HuH-7.5 (cell line): Measurements from ENCODE around the gene RALGPS1.

Source experiments
- DNase-seq: peaks from one replicate; pipeline ENCODE4 v3.0.0; 2011; ENCODE audit warnings: low spot score

RALGPS1 gene

DNA sequence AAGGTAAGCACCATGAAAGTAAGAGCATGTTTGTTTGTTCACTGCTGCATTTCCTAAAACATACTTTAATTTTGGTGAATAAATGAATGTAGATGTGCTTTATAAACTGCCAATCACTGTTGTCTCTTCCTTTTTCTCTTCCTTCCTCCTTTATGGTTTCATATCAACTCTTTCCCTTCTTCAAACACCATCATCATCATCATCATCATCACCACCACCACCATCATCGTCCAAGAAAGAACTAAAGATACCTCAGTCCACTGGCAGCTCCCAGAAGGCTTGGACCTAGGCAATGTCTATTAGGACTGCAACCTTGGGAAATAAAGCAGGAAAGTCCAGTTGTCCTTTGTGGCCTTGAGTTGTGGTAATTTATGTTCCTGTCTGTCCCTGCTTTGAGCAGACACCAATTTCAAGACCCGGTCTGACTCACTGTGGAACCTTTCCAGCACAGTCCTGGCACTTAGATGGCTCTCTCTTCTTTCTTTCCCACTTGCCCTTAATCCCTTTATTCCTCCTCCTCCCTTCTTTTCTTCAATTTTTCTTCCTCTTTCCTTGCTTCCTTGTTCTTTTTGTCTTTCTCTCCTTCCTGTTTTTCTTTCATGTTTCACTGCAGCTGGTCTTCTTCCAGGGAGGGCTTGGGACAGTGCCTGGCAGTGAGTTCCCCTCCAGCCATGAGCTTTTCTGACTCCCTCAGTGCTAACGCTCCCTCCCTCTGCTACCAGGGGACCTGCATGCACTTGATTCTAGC is 108.5 kb downstream of the RALGPS1 start:
- no peak for DNase-seq

DNA sequence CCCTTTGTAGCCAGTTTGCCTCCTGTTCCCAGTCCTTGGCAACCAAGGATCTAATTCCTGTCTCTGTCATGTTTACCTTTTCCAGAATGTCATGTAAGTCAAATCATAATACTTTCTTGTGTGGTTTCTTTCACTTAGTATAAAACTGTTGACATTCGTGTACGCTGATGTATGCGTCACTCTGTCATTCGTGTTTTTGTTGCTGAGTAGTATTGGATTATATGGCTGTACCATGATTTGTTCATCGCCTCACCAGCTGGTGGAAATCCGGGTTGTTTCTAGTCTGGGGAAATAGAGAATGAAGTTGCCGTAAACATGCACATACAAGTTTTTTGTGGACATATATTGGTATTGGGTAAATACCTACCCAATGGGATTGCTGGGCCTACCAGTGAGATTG is 110.5 kb downstream of the RALGPS1 start:
- DNase-seq, result no peak

DNA sequence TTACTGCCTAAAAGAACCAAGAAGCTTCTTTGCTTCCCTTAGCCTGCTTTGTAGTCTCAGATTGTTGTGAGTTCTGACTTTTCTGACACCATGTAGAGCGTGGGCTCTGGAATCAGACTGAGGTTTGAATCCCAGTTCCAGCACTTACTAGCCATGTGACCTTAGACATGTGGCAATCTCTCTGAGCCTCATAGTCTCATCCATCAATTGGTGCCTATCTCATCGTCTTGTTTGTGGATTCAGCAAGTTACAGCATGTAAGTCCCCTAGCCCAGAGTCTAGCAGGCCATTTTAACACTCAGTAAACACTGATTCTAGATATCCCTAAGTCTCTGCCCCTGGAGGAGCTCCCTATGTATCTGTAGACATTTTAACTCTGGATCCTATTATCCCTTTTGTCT is 113.1 kb downstream of the RALGPS1 start:
- no peak for DNase-seq

DNA sequence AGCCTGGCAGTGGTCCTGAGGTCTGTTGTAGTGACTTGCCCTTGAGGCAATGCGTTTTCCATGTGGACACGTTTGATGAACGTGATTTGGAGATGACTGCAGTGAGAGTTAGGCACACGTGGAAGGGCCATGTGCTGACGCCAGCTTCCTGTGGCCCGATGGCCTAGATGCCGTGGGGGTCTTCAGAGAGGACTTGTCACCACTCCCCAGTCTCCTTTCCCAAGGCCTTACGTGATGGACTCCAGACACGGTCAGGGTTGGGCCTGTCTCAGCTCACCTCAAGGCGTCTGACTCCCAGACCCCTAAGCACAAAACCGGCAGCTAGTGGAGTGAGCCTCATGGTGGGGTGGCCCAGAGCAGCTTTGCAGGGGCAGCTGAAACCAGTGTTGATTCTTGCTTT is 115.0 kb downstream of the RALGPS1 start:
- DNase-seq, result no peak

DNA sequence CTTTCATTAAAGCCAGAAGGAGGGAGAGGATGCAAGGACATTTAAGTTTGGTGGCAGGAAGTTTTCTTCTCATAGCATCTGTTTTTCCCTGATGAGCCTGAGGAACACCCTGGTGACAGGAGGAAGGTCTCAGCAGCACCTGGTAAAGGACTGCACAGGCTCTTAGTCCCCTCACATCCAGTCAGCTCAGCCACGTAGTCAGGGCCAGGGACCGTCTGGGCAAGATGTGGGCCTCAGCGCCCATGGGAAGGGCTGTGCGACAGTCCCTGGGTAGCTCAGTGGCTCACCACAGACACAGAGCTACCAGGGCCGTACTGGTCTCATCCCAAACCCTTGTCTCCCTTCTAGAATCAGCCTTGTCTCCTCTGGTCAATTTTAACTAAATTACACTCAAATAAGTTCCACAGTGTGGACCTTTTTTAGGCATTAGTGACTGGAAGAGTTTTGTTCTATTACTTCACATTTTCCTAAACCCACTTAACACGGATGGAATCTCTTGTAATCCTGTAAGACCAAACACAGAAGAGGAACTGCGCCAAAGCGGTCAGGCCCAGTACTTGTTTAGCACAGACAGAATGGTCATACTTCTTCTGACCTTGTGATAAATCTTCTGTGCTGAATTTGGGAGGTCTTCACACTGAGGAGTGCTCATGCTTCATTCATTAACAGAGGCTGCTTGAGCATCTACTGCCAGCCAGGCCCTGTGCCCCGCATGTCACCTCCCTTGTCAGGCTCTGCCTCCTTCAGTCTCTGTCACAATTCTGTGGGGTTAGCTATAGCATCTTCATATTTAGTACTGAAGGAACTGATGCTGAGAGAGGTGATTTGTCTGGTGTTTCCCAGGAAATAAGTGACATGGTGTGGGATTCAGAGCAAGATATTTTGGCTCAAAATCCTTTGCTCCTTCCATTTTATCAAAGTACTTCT is 116.5 kb downstream of the RALGPS1 start:
- DNase-seq, result no peak

DNA sequence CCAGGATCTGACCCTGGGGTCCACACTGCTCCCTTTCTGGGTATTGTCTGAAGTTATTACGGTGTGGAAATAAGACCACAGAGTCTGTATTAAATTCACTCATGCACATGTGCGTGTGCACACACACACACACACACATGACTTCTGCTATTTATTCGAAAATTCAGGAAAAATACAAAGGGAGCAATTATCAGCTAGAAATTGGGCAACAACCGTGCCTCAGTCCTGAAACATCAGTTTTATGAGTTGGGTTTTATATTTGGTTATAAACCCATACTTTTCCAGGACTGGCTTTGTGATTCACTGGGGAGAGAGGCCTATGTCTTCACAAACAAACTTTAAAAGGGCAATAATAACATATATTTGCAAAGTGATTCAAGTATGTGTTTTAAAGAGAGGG is 117.7 kb downstream of the RALGPS1 start:
- DNase-seq, result no peak

DNA sequence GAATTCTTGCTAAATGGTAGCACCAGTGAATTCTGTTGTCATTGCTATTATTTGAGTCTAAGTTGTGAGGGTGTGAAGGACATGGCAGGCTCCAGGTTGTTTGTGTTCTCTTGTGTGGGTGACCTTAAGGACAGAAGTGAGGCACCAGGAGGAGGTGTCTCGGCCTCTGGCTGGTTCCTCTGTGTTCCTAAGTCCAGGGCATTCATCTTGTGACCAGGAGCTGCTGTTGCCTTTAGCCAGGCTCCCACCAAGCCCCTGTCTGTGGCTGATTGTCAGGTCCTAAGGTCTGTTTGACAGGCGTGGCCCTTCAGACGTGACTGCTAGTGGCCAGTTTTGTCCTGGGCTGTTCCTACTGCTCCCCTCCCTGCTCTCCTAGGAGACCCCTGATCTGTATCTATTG is 118.5 kb downstream of the RALGPS1 start:
- no peak for DNase-seq

DNA sequence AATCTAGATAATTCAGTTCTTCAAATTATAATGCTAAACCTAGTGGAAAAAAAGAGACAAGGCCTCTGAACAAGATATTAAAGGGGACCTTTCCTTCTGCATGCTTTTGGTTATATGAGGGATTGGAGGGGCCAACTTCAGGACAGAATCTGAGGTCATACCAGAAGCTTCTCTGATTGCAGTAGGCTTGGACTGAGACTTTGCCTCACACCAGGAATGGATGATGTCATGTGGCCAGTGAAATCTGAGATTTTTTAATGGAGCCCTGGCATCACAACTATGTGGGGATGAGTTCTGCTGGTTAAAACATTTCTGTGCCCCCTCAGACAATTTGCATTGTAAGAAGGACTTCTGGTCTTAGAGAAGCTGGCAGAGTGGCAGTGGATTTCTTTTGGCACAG is 119.2 kb downstream of the RALGPS1 start:
- DNase-seq, result no peak

DNA sequence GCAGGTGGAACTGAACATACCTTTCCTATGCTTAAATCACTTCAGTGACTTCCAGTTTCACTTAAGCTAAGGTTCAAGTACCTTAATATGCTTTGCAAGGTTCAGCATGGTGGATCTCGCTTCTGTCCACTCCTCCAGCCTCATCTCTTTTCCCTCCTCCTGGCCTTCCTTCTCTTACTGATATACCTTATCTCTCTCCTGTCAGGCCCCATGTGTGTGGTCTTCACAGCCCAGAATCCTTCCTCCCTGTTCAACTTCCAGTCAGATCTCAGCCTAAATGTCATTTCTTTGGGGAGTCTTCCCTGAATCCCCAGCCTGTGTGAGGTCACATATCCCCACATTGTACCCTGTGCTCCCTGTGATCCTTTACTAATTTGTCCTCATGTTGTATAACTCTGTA is 120.1 kb downstream of the RALGPS1 start:
- DNase-seq, result no peak

DNA sequence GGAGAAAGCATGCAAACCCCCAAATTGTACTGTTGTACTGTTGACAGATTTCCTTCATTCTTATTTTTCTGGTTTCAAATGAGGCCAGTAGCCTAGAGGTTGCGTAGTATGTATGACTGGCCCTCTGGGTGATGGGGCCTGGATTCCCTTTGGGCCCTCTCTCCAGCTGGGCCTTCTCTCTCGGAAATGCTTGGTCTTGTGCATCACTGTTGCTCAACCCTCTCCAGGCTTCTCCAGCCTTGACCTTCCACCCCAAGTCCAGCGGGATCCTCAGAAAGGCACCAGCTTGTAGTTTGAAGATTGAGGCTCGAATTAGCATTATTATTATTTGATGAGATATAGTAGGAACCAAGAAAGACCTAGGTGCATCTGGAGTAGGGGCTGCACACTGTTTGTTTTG is 120.8 kb downstream of the RALGPS1 start:
- no peak for DNase-seq

DNA sequence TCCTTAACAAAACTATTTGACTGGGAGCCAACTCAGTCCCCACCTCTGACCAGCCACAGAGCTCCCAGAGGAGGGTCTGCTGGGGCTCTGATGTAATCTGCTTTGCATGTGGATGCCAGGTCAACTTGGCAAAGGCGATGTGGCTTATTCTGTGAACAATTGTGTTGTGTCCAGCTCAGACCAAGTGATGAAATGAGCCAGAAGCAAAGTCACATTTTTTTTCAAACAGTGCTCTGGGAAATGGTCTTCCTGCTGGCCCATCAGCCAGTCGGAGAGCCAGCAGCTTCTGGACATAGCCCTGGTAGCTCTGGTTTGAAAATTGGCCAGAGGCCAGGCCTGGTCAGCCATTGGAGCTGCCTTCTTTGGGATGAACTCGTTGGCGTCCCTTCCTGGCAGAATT is 121.4 kb downstream of the RALGPS1 start:
- no peak for DNase-seq

DNA sequence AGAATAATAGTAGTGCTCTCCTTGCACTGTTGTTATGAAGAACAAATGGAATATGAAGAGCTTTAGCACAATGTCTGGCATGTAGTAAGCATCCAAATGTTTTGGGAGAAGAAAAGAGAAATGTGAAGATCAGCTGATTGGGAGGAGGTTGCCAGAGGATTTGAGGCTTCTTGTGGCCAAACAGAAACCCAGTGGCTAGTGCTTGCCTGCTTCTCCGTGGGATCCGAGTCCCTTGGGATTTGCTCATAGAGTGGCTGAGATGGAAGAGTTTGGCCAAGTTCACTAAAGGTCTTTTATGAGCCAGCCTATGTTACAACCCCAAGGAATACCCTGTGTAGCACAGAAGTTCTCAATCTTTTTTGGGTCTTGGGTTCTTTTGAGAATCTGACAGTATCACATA is 121.9 kb downstream of the RALGPS1 start:
- DNase-seq, result no peak

DNA sequence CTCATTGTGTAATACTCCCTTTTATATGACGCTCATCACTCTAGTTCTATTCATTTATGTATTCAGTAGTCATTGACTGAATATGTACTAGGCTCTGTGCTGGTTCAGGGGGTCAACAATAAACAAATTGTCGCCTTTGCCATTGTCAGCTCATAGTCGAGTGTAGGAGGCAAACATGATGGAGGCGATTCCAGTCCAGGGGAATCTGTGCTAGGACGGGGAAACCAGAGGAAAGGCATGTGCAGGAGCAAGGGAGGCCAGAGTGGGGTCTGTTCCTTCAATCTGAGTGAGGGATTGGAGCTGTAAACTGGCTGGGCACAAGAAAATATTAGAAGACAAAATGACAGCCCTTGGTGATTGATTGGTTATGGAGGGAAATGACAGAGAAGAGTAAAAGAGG is 123.9 kb downstream of the RALGPS1 start:
- no peak for DNase-seq

DNA sequence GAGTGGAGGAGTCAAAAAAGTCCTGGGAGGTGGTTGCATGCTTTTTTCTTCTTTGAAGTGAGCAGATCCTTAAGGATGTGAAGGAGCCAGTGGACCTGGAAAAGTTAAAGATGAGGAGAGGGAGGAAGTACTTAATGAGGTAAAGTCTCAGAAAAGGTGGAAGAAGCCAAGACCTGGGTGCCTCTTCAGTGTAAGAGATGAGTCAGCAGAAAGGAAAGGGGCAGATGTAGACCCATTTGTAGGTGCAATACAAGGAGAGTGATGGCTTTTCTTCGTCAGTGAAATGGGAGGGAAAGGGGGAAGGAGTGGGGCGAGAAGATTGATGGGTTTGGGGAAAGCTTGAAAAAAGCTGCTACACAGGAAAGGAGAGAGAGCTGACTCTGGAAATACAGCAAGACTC is 124.9 kb downstream of the RALGPS1 start:
- DNase-seq, result no peak

DNA sequence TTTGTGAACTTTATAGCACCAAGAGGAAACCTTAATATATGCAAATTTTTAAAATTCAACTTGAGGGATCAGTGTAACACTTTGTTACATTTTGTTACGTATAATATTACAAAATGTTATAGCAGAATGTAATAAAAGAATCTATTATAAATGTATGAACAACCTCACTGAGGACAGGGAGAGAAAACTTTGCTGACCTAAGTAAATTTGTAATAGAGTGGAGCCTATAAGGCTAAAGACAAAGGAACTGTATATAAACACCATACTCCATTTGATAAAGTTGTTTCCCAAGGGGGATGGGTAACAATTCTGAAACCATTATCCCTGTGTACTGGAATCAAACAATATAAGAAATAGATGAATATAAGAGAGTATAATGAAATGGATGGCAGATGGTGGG is 130.6 kb downstream of the RALGPS1 start:
- no peak for DNase-seq

DNA sequence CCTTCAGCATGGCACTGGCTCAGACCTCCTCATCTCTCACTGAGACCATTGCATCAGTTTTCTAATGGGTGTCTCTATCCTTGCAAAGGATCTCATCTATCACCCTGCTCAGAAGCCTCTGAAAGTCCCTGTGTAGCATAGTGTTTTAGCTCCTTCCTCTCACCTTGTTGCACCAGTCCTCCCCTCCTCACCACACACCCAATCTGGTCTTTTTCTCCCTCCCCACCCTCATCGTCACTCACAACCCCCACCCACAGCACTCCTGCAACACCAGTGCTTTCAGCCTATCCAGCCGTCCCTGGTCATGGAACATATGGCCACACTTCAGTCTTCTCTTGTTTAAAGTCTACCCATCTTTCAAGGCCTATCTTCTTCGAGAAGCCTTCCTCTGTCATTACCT is 133.4 kb downstream of the RALGPS1 start:
- DNase-seq, result no peak

DNA sequence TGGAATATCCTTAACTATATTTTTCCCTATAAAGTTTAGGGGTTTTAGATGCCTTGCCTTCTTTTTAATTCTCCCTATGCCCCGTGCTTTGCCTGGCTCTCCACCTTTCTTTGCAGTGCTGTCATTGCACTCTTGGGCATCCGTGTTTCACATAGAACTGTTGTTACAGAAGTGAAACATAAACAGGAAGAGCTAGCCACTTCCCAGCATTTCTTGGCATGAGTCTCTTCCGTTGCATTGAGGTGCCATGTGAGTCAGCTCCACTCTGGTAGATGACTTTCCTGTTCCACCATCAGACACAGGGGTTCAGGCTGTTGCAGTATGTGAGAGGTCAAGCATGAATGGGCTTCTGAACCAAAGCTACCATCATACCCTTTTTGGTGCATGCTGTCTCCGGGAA is 134.5 kb downstream of the RALGPS1 start:
- DNase-seq, result no peak

DNA sequence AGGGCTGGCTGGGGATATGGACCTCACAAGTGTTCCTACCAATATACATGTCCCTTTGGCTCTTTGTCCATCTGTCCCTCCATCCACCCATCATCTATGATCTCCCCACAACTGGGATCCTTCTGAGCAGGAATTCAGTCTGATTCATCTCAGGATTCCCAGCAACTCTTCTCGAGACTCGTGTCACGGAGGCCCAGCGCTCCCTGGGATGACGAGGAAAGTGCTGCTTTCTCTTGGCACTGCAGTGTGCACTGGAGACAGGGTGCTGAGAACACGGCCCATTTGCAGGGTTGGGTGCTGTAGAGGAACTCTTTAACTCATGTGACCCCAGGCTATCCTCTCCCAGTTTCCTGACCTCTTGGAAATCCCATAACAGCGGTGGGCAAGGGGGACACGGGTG is 135.0 kb downstream of the RALGPS1 start:
- DNase-seq, result no peak

DNA sequence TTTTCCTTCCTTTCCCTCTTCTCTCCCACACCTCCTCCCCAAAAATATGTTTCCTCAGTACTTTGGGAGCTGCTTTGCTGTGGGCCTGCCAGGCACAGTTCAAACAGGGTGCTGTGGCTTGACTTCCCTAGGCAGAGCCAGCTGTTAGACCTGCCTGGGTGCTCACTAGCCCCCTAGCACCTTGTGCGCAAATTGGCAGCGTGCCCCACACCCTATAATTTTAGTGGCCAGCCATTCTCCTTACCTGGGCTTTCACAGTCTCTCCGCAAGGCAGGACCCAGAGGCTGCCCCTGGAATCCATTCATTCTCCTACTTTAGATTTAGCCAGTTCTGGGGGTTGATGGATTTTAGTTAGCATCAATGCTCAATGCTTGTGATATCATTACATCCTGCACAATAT is 135.6 kb downstream of the RALGPS1 start:
- DNase-seq, result no peak

DNA sequence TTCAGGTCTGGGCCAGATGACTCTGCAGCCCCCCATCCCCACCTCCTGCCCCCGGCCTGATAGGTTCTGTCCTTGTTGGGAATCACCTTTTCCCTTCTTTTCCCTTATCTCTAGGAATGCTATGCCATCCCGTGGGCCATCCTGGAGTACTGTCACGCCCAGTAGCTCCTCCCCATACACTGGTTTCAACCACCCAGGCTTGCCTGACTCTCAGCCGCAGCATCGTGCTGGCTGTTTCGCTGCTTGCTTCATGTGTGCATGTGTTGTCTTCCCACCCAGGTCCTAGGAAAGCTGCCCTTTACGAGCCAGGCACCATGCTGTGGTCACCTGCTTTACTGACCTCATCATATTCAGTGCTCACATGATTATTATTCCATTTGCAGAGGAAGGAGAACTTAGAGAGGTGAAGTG is 136.0 kb downstream of the RALGPS1 start:
- no peak for DNase-seq

DNA sequence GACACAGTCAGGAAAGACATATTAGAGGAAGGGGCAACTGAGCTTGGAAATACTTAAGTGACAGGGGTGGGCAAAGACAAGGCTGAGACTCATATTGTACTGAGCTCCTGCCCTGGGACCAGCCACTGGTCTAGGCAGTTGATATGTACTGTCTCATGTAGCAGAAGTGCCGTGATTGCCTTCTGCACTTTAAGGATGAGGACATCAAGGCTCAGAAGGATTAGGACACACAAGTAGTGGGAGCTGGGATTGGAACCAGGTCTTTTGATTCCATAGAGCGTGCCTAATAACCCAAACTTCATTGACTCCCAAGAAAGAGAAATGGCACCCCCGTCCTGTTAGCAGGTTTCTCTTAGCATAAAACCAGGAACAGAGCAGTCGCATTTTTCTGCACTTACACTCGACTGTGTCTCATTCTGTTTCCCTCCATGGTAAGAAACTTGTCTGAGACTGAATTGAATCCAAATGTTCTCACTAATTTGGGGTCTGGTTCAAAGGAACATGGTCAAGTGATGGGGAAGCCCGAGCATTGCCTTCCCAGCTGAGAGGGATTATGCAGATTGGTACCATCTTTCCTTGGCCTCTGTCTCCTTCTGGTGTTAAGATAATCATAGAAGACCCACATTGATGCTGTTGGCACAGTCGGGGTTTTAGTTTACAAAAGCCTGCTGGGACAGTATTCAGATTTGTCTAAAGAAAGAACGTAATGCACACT is 137.5 kb downstream of the RALGPS1 start:
- DNase-seq, result no peak

DNA sequence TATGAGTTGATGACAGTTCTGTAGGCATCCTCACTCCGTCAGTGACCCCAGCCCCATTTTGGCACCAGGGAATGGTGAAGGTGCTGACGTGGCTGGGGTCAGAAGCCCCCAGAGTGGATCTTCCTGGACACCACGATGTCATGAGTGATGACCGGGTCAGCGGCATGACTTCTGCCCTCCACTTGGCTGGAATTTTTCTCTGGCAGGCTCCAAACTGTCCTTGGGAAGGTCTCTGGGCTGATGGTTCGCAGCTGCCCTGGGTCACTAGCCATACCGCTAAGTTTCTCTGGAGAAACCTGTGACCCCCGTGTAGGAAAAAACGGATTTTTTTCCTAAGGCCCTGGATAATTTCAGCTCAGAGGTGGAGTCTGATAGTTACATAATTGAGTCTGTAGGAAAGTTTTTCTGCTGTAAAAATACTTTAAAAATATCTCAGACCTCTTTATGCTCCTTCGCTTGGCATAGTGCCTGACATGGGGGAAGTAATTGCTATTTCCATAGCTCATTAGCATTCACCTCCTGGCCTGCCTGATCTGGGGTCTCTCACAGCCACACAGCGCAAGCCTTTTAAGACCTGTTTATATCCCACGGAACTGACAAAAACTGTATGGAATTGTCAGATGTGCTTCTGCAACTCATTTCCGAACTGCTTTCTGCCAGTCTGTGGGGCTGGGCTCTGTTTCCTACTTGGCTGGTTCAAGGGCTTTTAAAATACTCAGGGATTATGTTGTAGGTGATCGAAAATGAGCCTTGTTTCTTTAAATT is 138.7 kb downstream of the RALGPS1 start:
- DNase-seq, result no peak
